Stimulated activated CD4-positive, alpha-beta T cell treated with anti-CD3 and anti-CD28 coated beads, Interleukin-15, amount 100 ng/mL, for 24 hours (primary cell): ENCODE results near the gene ADARB1.
"Not testable (repeated sequence)": the region's sequence is repeated elsewhere in the genome, so short reads cannot be mapped to it uniquely, and the experiment has no call there.

Source experiments
- DNase-seq: peaks from one replicate; pipeline ENCODE4 v3.0.0-alpha.2; 2020

Gene ADARB1

GRCh38 chr21:45122432-45123132 lies 48.2 kb downstream of the ADARB1 start:
- no peak for DNase-seq

DNA sequence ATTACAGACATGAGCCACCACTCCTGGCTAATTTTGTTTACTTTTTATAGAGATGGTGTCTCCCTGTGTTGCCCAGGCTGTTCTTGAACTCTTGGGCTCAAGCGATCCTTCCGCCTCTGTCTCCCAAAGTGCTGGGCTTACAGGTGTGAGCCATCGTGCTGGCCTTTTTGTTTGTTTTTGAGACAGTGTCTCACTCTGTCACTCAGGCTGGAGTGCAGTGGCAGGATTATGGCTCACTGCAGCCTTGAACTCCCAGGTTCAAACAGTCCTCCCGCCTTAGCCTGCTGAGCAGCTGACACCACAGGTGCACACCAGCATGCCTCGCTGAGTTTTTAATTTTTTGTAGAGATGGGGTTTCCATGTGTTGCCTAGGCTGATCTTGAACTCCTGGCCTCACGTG lies 49.1 kb downstream of the ADARB1 start:
- no peak for DNase-seq

DNA sequence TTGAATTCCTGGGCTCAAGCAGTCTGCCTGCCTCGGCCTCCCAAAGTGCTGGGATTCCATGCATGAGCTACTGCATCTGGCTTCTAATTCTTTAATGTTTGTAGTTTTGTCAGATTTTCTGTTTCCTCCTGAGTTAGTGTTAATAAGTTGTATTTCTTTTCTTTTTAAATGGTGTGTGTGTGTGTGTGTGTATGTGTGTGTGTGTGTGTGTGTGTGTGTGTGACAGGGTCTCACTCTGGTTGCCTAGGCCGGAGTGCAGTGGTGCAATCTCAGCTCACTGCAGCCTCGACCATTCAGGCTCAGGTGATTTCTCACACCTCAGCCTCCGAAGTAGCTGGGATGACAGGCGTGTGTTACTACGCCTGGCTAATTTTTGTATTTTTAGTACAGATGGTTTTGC lies 50.2 kb downstream of the ADARB1 start:
- DNase-seq: no peak

GRCh38 chr21:45125357-45125756 lies 51.0 kb downstream of the ADARB1 start:
- DNase-seq: no peak

- no peak for DNase-seq
Observed at GRCh38 chr21:45126204-45126626, 51.8 kb downstream of the ADARB1 start.

GRCh38 chr21:45126983-45127382 lies 52.6 kb downstream of the ADARB1 start:
- no peak for DNase-seq

- DNase-seq: no peak
Observed at GRCh38 chr21:45127937-45128336, 53.6 kb downstream of the ADARB1 start.

DNA sequence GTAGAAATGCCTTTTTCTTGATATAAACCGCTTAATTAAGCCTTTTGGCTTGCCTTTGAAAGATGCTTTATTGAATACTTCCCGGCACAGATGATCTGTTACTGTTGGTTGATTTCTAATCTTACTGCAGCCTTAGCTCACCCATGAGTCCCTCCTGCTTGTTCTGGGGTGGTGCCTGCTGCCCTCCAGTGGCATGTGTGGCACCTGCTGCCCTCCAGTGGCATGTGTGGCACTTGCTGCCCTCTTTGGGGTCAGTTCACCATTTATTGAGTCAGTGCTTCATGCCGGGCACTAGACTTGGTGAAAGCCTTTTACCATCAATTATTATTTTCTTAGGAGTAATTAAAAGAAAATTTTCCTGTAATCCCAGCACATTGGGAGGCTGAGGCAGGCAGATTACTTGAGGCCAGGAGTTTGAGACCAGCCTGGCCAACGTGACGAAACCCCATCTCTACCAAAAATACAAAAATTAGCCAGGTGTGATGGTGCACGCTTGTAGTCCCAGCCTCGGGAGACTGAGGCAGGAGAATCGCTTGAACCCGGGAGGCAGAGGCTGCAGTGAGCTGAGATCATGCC lies 54.3 kb downstream of the ADARB1 start:
- peak; percentile 81 for DNase-seq

GRCh38 chr21:45129189-45129923 lies 55.0 kb downstream of the ADARB1 start:
- no peak for DNase-seq

- DNase-seq: no peak
Observed at GRCh38 chr21:45130324-45130774, 56.0 kb downstream of the ADARB1 start.

DNA sequence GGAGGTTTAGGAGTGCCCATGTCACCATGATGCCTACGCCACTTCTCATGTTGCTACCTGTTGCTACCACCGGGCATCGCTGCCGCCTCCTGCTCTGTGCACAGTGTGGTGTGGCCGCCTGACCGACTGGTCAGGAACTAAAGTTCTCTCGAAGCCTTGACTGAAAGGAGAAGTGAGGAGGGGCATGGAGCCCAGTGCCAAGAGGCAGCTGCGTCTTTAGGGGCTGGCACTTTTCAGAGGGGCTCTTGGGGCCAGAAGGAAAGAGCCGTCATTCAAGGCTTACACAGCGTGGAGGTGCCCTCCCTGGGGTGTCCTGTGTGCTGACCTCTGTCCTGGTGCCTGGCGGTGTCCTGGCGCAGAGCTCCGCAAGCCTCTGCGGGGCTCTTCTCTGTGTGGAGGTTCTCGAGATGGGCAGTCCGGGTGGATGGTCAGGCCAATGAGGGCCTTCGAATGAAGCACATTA lies 57.2 kb downstream of the ADARB1 start:
- no peak for DNase-seq

GRCh38 chr21:45132841-45133573 lies 58.6 kb downstream of the ADARB1 start:
- DNase-seq: no peak

DNA sequence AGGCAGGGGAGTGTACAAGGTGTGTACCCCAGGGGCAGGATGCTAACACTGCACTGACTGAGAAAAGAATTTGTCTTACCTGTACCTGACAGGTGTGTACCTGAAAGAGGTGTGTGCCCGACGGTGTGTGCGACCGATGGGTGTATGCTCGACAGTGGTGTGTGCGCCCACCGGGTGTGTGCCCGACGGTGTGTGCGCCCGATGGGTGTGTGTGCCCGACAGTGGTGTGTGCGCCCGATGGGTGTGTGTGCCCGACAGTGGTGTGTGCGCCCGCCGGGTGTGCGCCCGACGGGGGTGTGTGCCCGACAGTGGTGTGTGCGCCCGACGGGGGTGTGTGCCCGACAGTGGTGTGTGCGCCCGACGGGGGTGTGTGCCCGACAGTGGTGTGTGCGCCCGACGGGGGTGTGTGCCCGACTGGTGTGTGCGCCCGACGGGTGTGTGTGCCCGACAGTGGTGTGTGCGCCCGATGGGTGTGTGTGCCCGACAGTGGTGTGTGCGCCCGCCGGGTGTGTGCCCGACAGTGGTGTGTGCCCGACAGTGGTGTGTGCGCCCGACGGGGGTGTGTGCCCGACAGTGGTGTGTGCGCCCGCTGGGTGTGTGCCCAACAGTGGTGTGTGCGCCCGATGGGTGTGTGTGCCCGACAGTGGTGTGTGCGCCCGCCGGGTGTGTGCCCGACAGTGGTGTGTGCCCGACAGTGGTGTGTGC lies 59.3 kb downstream of the ADARB1 start:
- DNase-seq: not testable (repeated sequence)

GRCh38 chr21:45134279-45135076 lies 60.1 kb downstream of the ADARB1 start:
- DNase-seq: no peak

- DNase-seq: no peak
Observed at GRCh38 chr21:45135122-45135521, 60.7 kb downstream of the ADARB1 start.

- DNase-seq: no peak
Observed at GRCh38 chr21:45135868-45136267, 61.5 kb downstream of the ADARB1 start.

DNA sequence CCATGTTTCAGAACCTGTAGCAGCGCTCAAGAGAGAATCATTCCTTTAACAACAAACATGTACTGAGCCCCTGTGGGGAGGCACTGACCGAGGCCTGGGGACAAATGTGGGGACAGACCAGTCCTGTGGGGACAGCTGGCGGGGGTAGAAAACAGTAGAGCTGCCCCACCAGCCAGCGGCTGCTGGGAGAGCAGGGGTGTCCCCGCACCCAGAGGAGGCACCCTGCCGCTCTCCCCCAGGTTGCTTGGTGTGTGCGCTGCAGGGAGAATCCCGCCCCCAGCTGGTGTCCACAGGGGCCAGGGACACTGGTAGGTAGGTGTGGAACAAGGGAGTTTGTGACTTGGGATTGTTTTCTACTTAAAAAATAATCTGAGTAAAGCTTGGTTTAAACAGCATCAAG lies 62.1 kb downstream of the ADARB1 start:
- no peak for DNase-seq

DNA sequence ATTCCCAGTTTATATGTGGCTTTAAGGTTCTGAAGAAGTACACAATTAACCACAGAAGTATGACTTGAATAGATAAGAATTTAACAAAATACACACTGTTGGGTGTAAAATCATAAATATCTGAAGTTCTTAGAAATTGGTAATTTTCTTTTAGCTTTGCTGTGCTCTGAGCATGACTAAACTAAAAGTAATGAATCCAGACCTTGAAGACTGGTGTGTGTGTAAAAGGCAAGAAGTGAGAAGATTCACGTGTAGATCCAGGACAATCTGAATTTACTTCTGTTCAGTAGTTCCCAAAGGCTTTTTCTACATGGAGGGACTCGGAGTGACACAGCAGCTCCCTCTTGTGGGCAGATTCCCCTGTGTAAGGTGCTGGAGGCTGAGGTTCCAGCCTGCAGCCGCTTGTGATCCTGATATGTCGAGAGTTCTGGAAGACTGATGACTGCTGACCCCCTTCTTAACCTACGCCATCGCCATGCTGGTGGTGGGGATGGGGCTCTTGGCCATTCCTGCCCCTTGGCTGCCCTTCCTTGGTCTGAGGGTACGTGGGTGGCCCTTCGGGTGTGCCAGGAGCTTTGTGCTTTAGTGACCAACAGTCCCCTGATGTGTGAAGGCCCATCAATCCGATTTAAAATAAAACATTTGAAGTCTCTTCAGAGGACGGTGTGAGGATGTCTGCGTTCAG lies 62.7 kb downstream of the ADARB1 start:
- DNase-seq: peak; percentile 86

GRCh38 chr21:45137612-45137937 lies 63.2 kb downstream of the ADARB1 start:
- DNase-seq: no peak

DNA sequence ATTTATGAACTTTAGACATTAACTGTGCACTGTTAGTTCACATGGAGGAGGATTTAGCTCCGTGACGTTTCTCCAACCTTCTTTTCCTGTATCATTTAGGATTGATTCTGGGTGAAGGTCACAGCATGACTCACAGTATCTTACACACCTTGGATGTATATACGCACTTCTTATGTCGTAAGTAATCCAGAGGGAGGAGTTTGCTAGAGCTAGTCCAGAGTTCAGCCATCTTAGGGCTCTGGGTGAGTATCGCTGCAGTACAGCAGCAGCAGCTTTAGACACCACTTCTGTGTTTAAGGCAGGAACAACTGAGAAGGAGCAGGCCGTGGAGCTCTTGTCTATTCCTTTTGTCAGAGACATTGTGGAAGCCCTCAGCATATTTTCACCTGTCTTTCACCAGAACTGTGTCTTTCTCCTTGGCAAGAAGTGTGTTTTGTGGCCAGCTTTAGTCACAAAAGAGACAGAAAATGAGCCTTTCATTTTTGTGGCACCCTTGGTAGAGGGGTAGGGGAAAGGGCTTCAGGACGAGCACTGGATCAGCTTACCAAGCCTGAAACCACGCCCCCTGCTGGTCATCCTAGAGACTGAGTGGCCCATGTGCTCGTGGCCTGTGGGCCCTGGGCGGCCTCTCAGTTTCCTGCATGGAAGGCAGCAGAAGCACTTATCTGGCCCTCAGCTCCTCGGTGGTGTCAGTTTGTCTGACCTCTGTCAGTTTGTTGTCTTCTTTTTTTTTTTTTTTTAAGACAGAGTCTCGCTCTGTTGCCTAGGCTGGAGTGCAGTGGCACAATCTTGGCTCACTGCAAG lies 64.0 kb downstream of the ADARB1 start:
- DNase-seq: peak; percentile 86
